ENCODE data around the gene EZR. TPM values are rescaled to one million over a fixed set of nuclear protein-coding genes. Genes with fewer than 3 reads are reported as not detected.

Gene EZR
- total RNA-seq, 4 donors from 2014 or later = 201 to 515 (median 470) TPM

DNA sequence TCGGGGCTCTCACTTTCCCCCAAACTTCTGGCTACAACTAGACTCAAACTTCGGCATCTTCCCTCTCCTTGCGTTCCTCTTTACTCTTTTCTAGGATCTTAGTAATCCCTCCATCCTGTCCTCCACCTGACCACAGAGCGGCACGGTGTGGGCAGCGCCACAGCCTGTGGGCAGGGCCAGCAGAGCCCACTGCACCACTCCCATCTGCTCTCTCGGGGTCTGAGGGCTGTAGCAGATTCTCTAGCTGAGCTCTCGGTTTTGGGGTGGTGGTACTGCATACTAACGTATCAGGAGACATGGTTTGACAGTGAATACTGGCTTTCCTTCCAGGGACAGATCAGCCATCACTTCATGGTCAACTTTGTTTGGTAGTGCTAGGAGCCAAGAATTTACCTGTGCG lies 57.4 kb downstream of the EZR start:
- H3K4me3 ChIP-seq = no peak overlapping the region
- H3K36me3 ChIP-seq = peaks cover 0 to 29% (median 0%) of the 10 kb centered on the region in 3 donors
- no peaks in the 10 kb centered on the region for H3K4me1 ChIP-seq
- TF ChIP-seq, protein P1, sequence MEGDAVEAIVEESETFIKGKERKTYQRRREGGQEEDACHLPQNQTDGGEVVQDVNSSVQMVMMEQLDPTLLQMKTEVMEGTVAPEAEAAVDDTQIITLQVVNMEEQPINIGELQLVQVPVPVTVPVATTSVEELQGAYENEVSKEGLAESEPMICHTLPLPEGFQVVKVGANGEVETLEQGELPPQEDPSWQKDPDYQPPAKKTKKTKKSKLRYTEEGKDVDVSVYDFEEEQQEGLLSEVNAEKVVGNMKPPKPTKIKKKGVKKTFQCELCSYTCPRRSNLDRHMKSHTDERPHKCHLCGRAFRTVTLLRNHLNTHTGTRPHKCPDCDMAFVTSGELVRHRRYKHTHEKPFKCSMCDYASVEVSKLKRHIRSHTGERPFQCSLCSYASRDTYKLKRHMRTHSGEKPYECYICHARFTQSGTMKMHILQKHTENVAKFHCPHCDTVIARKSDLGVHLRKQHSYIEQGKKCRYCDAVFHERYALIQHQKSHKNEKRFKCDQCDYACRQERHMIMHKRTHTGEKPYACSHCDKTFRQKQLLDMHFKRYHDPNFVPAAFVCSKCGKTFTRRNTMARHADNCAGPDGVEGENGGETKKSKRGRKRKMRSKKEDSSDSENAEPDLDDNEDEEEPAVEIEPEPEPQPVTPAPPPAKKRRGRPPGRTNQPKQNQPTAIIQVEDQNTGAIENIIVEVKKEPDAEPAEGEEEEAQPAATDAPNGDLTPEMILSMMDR (IDR thresholded peaks at IDR 0.05) = no peak
- no peak for TF ChIP-seq POLR2A (IDR thresholded peaks at IDR 0.05)
- no peaks in the 10 kb centered on the region for H3K9me3 ChIP-seq
- no peak overlapping the region for H3K27ac ChIP-seq
- DNase-seq = peak in 1 of 3 donors; percentile 43
- no peaks in the 10 kb centered on the region for H3K27me3 ChIP-seq

DNA sequence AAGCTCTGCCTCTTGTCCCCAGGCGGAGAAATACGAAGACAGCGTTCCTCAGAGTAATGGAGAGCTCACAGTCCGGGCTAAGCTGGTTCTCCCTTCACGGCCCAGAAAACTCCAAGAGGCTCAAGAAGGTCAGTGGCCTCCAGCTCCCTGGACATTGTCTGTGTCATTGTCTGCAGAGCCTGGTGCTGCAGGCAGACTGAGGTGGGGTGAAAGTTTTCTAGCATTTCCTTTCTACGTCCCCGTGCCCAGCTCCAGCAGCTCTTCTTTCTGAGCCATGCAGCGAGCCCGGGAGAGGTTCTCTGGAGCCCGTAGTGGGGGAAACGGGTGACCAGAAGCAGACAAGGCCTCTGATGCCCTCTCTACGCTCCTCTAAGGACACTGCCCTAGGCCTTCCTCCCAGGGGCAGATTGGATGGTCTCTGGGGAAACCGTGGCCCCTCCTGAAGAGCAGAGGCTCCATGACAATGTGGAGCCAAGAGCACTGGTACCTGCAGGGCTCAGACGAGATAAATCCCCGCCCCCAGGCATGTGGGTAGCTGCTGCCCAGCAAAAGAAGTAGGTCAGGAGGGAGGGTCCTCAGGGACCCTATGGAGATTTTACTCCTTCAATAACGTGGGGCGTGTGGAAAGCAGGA lies 58.4 kb downstream of the EZR start:
- H3K36me3 ChIP-seq = peaks cover 0 to 19% (median 0%) of the 10 kb centered on the region in 3 donors
- H3K4me1 ChIP-seq = no peaks in the 10 kb centered on the region
- H3K4me3 ChIP-seq = no peak overlapping the region
- DNase-seq = no peak
- TF ChIP-seq, protein P1 (IDR thresholded peaks at IDR 0.05) = no peak
- TF ChIP-seq POLR2A (IDR thresholded peaks at IDR 0.05) = no peak
- no peaks in the 10 kb centered on the region for H3K9me3 ChIP-seq
- no peaks in the 10 kb centered on the region for H3K27me3 ChIP-seq
- H3K27ac ChIP-seq = no peak overlapping the region

DNA sequence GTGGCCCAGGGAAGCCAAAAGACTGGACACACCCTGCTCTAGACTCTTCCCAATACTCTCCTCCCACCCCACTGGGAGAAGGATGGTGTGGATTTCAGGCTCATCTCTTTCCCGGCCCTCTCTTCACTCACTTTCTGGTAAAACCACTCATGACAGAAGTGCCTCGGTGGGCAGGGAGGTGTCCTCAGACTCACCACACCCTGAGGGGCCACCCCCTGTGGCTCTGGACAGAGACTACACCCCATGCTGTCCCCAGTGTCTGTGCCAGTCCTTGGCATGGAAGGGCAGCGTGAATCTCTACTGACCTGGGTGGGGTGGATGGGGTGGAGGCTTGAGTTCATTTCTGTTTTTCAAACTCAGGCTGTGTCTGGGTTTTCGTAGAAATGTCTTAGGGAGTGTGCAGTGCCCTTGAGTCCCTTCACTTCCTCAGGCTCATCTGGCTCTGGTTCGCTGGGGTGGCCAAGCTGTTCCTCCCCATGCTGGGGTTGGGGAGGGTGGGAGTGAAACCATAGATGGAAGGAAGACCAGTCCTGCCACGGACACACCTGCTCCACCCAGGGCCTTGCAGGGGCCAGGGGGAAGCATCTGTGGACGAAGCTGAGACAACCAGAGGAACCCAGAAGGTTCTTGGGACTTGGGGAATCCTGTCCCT lies 59.1 kb downstream of the EZR start:
- Histone ChIP-seq H3K36me3 (peaks cover 0 to 13% (median 0%) of the 10 kb centered on the region in 3 donors), H3K4me3 (no peak overlapping the region), H3K9me3 (no peaks in the 10 kb centered on the region), H3K4me1 (no peaks in the 10 kb centered on the region), H3K27me3 (no peaks in the 10 kb centered on the region), H3K27ac (no peak overlapping the region)
- DNase-seq = no peak
- TF ChIP-seq, protein P1 (IDR thresholded peaks at IDR 0.05) = no peak
- TF ChIP-seq POLR2A (IDR thresholded peaks at IDR 0.05) = no peak

DNA sequence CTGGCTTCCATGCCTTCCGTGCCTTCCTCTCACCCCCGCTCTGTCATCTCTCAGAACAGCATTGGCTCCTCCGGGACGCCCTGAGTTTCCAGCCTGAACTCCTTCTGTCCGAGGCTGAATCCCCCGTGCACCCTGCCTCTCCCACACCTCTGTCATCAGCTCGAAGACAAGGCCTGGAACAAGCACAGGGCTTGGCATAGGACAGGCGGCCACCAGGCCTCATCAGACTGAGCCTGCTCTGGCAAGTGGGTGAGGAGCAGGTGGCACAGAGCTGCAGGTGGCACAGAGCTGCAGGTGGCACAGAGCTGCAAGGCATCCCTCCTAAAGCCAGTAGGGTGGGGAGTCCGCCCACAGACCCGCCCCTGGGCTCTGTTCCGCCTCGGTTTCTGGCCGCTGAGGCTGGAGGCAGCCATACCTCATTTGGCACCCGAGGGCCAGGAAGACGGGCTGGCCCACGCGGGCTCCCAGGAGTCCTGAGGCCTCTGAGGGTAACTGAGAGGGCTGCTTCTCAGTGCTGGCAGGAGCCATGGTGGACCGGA lies 60.2 kb downstream of the EZR start:
- Histone ChIP-seq H3K27me3 (no peaks in the 10 kb centered on the region), H3K36me3 (peaks cover 0 to 2% (median 0%) of the 10 kb centered on the region in 3 donors), H3K9me3 (no peaks in the 10 kb centered on the region), H3K4me3 (no peak overlapping the region), H3K4me1 (no peaks in the 10 kb centered on the region), H3K27ac (no peak overlapping the region)
- no peak for DNase-seq
- TF ChIP-seq POLR2A (IDR thresholded peaks at IDR 0.05) = no peak
- TF ChIP-seq, protein P1 (IDR thresholded peaks at IDR 0.05) = no peak

DNA sequence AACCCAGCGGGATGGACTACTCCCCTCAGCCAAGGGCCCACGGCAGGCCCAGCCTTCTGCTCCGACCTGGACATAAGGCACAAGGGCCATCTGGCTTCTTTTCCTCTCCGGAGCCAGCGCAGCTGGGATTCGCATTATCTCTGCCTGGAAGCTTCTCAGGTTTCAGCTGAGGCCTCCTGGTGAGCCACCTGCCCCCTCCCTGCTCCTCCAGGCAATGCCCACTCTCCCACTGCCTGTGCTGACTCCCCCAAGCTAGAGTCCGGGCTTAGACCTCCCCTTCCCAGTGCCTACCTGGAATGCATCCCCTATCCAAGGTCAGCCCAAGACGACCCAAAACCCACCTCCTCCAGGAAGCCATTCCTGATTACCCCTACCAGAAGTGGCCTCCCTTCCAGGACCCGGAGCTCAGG lies 60.7 kb downstream of the EZR start:
- H3K36me3 ChIP-seq = no peaks in the 10 kb centered on the region
- H3K4me1 ChIP-seq = no peaks in the 10 kb centered on the region
- no peak for DNase-seq
- no peak overlapping the region for H3K27ac ChIP-seq
- no peak overlapping the region for H3K4me3 ChIP-seq
- no peaks in the 10 kb centered on the region for H3K9me3 ChIP-seq
- TF ChIP-seq, protein P1 (IDR thresholded peaks at IDR 0.05) = no peak
- no peak for TF ChIP-seq POLR2A (IDR thresholded peaks at IDR 0.05)
- no peaks in the 10 kb centered on the region for H3K27me3 ChIP-seq

Data from Peyer's patch (tissue), 4 donors.